Hepatocyte (in vitro differentiated cells): Measurements from ENCODE around the gene KATNB1. TPM values are rescaled to one million over a fixed set of nuclear protein-coding genes. Genes with fewer than 3 reads are reported as not detected.

ENCODE experiments used
- DNase-seq: peaks from one replicate; pipeline ENCODE4 v3.0.0-alpha.2; 2016; ENCODE audit warnings: low spot score
- H2AFZ ChIP-seq: fragments of 200-600 bp; sonication (generic); 2 replicates; pipeline ENCODE4 v1.6.0; 2016; ENCODE audit warnings: antibody characterized with exemption, mild to moderate bottlenecking
- H3K27ac ChIP-seq: fragments of 200-600 bp; sonication (generic); 2 replicates; pipeline ENCODE4 v1.5.1; 2016; ENCODE audit warnings: mild to moderate bottlenecking
- H3K27me3 ChIP-seq: fragments of 200-600 bp; sonication (generic); 2 replicates; pipeline ENCODE4 v1.6.1; 2016
- H3K36me3 ChIP-seq: fragments of 200-600 bp; sonication (generic); replicated peaks from 2 replicates; pipeline ENCODE4 v1.5.1; 2016; ENCODE audit warnings: low read depth; ENCODE audit not compliant: insufficient read depth
- H3K4me1 ChIP-seq: fragments of 200-600 bp; sonication (generic); 2 replicates; pipeline ENCODE4 v1.5.1; 2016; ENCODE audit warnings: mild to moderate bottlenecking, moderate library complexity; ENCODE audit not compliant: insufficient read depth
- H3K4me2 ChIP-seq: fragments of 200-600 bp; sonication (generic); 2 replicates; pipeline ENCODE4 v1.6.0; 2016
- H3K4me3 ChIP-seq: fragments of 200-600 bp; sonication (generic); 2 replicates; pipeline ENCODE4 v1.5.1; 2016; ENCODE audit warnings: mild to moderate bottlenecking
- H3K79me2 ChIP-seq: fragments of 200-600 bp; sonication (generic); 2 replicates; pipeline ENCODE4 v1.6.0; 2017; ENCODE audit warnings: mild to moderate bottlenecking
- H3K9me2 ChIP-seq: fragments of 200-600 bp; sonication (generic); replicated peaks from 2 replicates; pipeline ENCODE4 v1.6.0; 2017; ENCODE audit warnings: mild to moderate bottlenecking; ENCODE audit not compliant: insufficient read depth
- H3K9me3 ChIP-seq: fragments of 200-600 bp; sonication (generic); 2 replicates; pipeline ENCODE4 v1.5.1; 2016; ENCODE audit warnings: low read depth, mild to moderate bottlenecking
- H4K20me1 ChIP-seq: fragments of 200-600 bp; sonication (generic); 2 replicates; pipeline ENCODE4 v1.6.0; 2016; ENCODE audit warnings: mild to moderate bottlenecking; ENCODE audit not compliant: insufficient read depth, poor library complexity, severe bottlenecking
- CTCF ChIP-seq: fragments of 200-600 bp; sonication (generic); IDR thresholded peaks from 2 replicates; pipeline ENCODE4 v1.5.1; 2016; ENCODE audit warnings: antibody characterized with exemption, mild to moderate bottlenecking; ENCODE audit not compliant: poor library complexity
- EZH2 ChIP-seq: fragments of 200-600 bp; sonication (generic); IDR thresholded peaks from 2 replicates; pipeline ENCODE4 v1.6.1; 2016; ENCODE audit warnings: antibody characterized with exemption, mild to moderate bottlenecking, borderline replicate concordance
- EZH2phosphoT487 ChIP-seq: fragments of 200-600 bp; sonication (generic); IDR thresholded peaks from one replicate; pipeline ENCODE4 v1.6.1; 2018; ENCODE audit warnings: antibody characterized with exemption, mild to moderate bottlenecking, low read depth, moderate library complexity; ENCODE audit not compliant: unreplicated experiment, severe bottlenecking
- WGBS: methylation state at CpG from one replicate; pipeline ENCODE4 v1.1.6; 2016; ENCODE audit warnings: low lambda C conversion rate; ENCODE audit errors: missing lambda C conversion rate; 5-methylcytosine and 5-hydroxymethylcytosine counted together
- polyA plus RNA-seq: library from polyadenylated mRNA; unstranded; fragments of >200 nt; fragmentation: Nextera tagmentation; extraction: Ambion mirVana; gene quantifications from 2 replicates; pipeline ENCODE4 v1.2.1, GENCODE V29; 2016
- total RNA-seq: library from RNA; depleted of rRNA; stranded (reverse); fragments of >200 nt; gene quantifications from 2 replicates; pipeline ENCODE4 v1.2.3, GENCODE V29; 2014

The KATNB1 gene
- total and polyA plus RNA-seq, 2 experiments from 2014 or later: 12.3 to 15.3 TPM

GRCh38 chr16:57714047-57714446 lies 21.5 kb upstream of the KATNB1 start:
- Histone ChIP-seq H2AFZ (no peak overlapping the region), H3K9me2 (no peaks in the 10 kb centered on the region), H3K9me3 (no peaks in the 10 kb centered on the region), H3K4me1 (no peaks in the 10 kb centered on the region), H3K4me3 (no peak overlapping the region), H3K27me3 (no peaks in the 10 kb centered on the region), H4K20me1 (no peaks in the 10 kb centered on the region), H3K27ac (no peak overlapping the region), H3K79me2 (no peaks in the 10 kb centered on the region), H3K4me2 (no peak overlapping the region), H3K36me3 (no peaks in the 10 kb centered on the region)
- 92% methylated on average over 6 of the region's 6 CpGs for WGBS
- no peak for DNase-seq
- TF ChIP-seq EZH2 (no peak), CTCF (no peak)

- no peaks in the 10 kb centered on the region for H3K9me2 ChIP-seq
- no peaks in the 10 kb centered on the region for H3K36me3 ChIP-seq
- no peak overlapping the region for H3K4me3 ChIP-seq
- no peak overlapping the region for H3K27ac ChIP-seq
- no peak for TF ChIP-seq EZH2phosphoT487
- TF ChIP-seq CTCF: peak; percentile 65
- no peak overlapping the region for H3K4me2 ChIP-seq
- H3K79me2 ChIP-seq: no peaks in the 10 kb centered on the region
- 77% methylated on average over 3 of the region's 3 CpGs for WGBS
- DNase-seq: peak; percentile 78
- no peaks in the 10 kb centered on the region for H3K9me3 ChIP-seq
- no peaks in the 10 kb centered on the region for H3K27me3 ChIP-seq
- no peak overlapping the region for H2AFZ ChIP-seq
- no peaks in the 10 kb centered on the region for H4K20me1 ChIP-seq
- no peaks in the 10 kb centered on the region for H3K4me1 ChIP-seq
These were observed 15.4 kb upstream of the KATNB1 start for GRCh38 chr16:57720142-57720575.

GRCh38 chr16:57721356-57722209 lies 14.0 kb upstream of the KATNB1 start:
- Histone ChIP-seq H3K27me3 (no peaks in the 10 kb centered on the region), H3K9me3 (no peaks in the 10 kb centered on the region), H3K27ac (no peak overlapping the region), H2AFZ (no peak overlapping the region), H3K4me1 (no peaks in the 10 kb centered on the region), H3K4me2 (no peak overlapping the region), H3K4me3 (no peak overlapping the region), H3K9me2 (no peaks in the 10 kb centered on the region), H3K79me2 (no peaks in the 10 kb centered on the region), H3K36me3 (no peaks in the 10 kb centered on the region), H4K20me1 (no peaks in the 10 kb centered on the region)
- no peak for DNase-seq
- 81% methylated on average over 14 of the region's 17 CpGs for WGBS
- TF ChIP-seq EZH2phosphoT487 (no peak), CTCF (no peak), EZH2 (no peak)
